Fibroblast of mammary gland (primary cell): ENCODE data around the gene MMS19.
"Not testable (repeated sequence)": the region's sequence is repeated elsewhere in the genome, so short reads cannot be mapped to it uniquely, and the experiment has no call there.

Experiments used
- DNase-seq: peaks from one replicate; pipeline ENCODE4 v3.0.0-alpha.2; 2010; ENCODE audit warnings: low read depth
- H3K4me3 ChIP-seq: 2 replicates; pipeline ENCODE4 v1.5.1; 2011; ENCODE audit warnings: low read depth, mild to moderate bottlenecking, low read length, moderate library complexity; ENCODE audit not compliant: control insufficient read depth
- TF ChIP-seq, protein P1 (sequence below): conservative IDR thresholded peaks from 2 replicates; pipeline ENCODE4 v1.5.1; 2011; ENCODE audit warnings: low read depth, low read length, inconsistent platforms; ENCODE audit not compliant: control insufficient read depth, insufficient read depth

The MMS19 gene

GRCh38 chr10:97479939-97480338 lies 18.3 kb downstream of the MMS19 start:
- no peak overlapping the region for H3K4me3 ChIP-seq
- no peak for DNase-seq
- TF ChIP-seq, protein P1, sequence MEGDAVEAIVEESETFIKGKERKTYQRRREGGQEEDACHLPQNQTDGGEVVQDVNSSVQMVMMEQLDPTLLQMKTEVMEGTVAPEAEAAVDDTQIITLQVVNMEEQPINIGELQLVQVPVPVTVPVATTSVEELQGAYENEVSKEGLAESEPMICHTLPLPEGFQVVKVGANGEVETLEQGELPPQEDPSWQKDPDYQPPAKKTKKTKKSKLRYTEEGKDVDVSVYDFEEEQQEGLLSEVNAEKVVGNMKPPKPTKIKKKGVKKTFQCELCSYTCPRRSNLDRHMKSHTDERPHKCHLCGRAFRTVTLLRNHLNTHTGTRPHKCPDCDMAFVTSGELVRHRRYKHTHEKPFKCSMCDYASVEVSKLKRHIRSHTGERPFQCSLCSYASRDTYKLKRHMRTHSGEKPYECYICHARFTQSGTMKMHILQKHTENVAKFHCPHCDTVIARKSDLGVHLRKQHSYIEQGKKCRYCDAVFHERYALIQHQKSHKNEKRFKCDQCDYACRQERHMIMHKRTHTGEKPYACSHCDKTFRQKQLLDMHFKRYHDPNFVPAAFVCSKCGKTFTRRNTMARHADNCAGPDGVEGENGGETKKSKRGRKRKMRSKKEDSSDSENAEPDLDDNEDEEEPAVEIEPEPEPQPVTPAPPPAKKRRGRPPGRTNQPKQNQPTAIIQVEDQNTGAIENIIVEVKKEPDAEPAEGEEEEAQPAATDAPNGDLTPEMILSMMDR: no peak

- H3K4me3 ChIP-seq, DNase-seq: not testable (repeated sequence)
These were observed 18.8 kb downstream of the MMS19 start for GRCh38 chr10:97479410-97479809.

DNA sequence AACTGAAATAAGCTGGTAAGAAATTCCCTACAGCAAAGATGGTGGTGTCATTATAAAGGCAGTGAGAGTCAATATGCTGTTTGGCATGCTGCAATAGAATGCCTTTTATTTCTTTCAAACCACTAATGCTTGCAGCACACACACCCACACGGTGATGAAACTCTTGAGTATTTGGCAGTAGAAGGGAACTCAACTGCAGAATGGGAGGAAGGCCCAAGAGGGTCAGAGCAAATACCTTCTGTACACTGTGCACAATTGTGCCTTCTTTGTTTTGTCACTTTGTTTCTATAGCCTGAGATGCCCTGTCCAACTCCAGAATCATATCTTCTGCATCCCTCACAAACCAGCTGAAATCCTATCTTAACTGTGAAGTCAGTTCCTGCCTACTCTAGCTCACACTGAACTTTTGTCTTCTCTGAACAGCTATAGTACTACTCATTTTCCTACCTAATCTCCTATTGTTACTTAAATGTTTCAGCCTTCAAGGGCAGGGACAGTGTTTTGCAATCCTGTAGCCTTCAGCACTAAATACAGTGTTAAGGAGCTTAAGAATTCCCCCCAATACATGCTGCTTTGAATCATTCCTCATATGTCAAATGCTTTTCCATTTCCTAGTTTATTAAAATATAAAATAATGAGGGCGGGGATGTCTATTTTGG lies 22.2 kb downstream of the MMS19 start:
- H3K4me3 ChIP-seq: no peak overlapping the region
- peak; percentile 80 for DNase-seq
- TF ChIP-seq, protein P1: no peak

GRCh38 chr10:97474918-97475317 lies 23.3 kb downstream of the MMS19 start:
- no peak for DNase-seq
- TF ChIP-seq, protein P1: no peak
- no peak overlapping the region for H3K4me3 ChIP-seq

- H3K4me3 ChIP-seq, DNase-seq: not testable (repeated sequence)
These were observed 29.4 kb downstream of the MMS19 start for GRCh38 chr10:97468781-97469180.

DNA sequence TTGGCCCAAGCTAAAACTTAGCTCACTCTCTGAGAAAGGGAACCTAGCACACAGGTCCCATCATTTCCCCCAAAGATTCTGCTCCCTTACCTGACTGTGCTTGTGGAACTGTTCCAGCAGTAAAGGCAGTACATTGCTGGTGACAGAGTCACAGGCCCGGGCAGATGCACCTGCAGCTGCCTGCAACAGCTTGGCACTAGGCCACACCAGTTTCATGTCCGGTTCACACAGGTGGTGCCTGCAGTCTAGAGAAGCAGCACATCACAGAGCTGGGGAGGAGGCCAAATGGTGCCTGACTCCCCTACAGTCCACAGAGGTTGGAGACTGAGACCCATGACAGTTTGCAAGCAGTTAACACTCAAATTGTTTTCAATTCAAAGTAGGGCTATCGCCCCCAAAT lies 30.1 kb downstream of the MMS19 start:
- DNase-seq: no peak
- TF ChIP-seq, protein P1: no peak
- H3K4me3 ChIP-seq: no peak overlapping the region

DNA sequence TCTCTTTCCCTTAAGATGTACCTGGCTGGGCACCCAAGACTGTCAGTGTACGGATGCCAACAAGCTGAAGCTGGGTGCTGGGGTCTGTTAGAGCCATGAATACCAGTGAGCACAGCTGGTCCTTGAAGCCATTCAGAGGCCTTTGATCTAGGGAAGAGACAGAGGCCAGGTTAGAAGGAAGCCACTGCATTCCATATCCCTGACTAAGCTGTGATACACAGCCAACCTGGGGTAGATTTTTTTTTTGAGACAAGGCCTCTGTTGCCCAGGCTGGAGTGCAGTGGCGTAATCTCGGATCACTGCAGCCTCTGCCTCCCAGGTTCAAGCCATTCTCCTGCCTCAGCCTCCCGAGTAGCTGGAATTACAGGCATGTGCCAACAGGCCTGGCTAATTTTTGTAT lies 31.5 kb downstream of the MMS19 start:
- peak; percentile 29 for DNase-seq
- H3K4me3 ChIP-seq: no peak overlapping the region
- TF ChIP-seq, protein P1: no peak

- no peak for DNase-seq
- TF ChIP-seq, protein P1: no peak
- no peak overlapping the region for H3K4me3 ChIP-seq
These were observed 32.2 kb downstream of the MMS19 start for GRCh38 chr10:97465982-97466381.
